GM23248 (cell line): ENCODE measurements around the gene STK24. TPM values are rescaled to one million over a fixed set of nuclear protein-coding genes. Genes with fewer than 3 reads are reported as not detected.

ENCODE experiments used
- DNase-seq: peaks from one replicate; pipeline ENCODE4 v3.0.0-alpha.2; 2015
- H2AFZ ChIP-seq: fragments of 200-600 bp; sonication (generic); 2 replicates; pipeline ENCODE4 v1.6.1; 2016; ENCODE audit warnings: antibody characterized with exemption
- H3F3A ChIP-seq: fragments of 200-600 bp; sonication (generic); 2 replicates; pipeline ENCODE4 v1.6.1; 2016; ENCODE audit warnings: mild to moderate bottlenecking, antibody characterized with exemption, mixed run types; ENCODE audit not compliant: insufficient read depth
- H3K27ac ChIP-seq: fragments of 200-600 bp; sonication (generic); 2 replicates; pipeline ENCODE4 v1.5.1; 2016; ENCODE audit warnings: mild to moderate bottlenecking
- H3K27me3 ChIP-seq: fragments of 200-600 bp; sonication (generic); replicated peaks from 2 replicates; pipeline ENCODE4 v1.6.1; 2016; ENCODE audit warnings: mild to moderate bottlenecking; ENCODE audit not compliant: insufficient read depth
- H3K36me3 ChIP-seq: fragments of 200-600 bp; sonication (generic); 2 replicates; pipeline ENCODE4 v1.6.1; 2016; ENCODE audit warnings: low read depth, mild to moderate bottlenecking
- H3K4me1 ChIP-seq: fragments of 200-600 bp; sonication (generic); 2 replicates; pipeline ENCODE4 v1.6.1; 2016; ENCODE audit warnings: mild to moderate bottlenecking; ENCODE audit not compliant: insufficient read depth
- H3K4me2 ChIP-seq: fragments of 200-600 bp; sonication (generic); one replicate; pipeline ENCODE4 v1.6.1; 2016; ENCODE audit warnings: mild to moderate bottlenecking; ENCODE audit not compliant: unreplicated experiment
- H3K4me3 ChIP-seq: fragments of 200-600 bp; sonication (generic); 2 replicates; pipeline ENCODE4 v1.5.1; 2016; ENCODE audit warnings: mild to moderate bottlenecking
- H3K79me2 ChIP-seq: fragments of 200-600 bp; sonication (generic); 2 replicates; pipeline ENCODE4 v1.6.1; 2016; ENCODE audit warnings: mild to moderate bottlenecking; ENCODE audit not compliant: insufficient read depth
- H3K9ac ChIP-seq: fragments of 200-600 bp; sonication (generic); 2 replicates; pipeline ENCODE4 v1.6.1; 2016; ENCODE audit warnings: mild to moderate bottlenecking
- H3K9me2 ChIP-seq: fragments of 200-600 bp; sonication (generic); 2 replicates; pipeline ENCODE4 v1.6.1; 2016; ENCODE audit warnings: mixed run types, mild to moderate bottlenecking, moderate library complexity; ENCODE audit not compliant: insufficient read depth
- H3K9me3 ChIP-seq: fragments of 200-600 bp; sonication (generic); one replicate; pipeline ENCODE4 v1.6.1; 2017; ENCODE audit warnings: low read depth
- H4K20me1 ChIP-seq: fragments of 200-600 bp; sonication (generic); 2 replicates; pipeline ENCODE4 v1.6.0; 2016; ENCODE audit not compliant: insufficient read depth
- EZH2 ChIP-seq: fragments of 200-600 bp; sonication (generic); IDR thresholded peaks from 2 replicates; pipeline ENCODE4 v1.6.1; 2018; ENCODE audit warnings: antibody characterized with exemption, mild to moderate bottlenecking; ENCODE audit not compliant: insufficient read depth, poor library complexity, severe bottlenecking
- EZH2phosphoT487 ChIP-seq: fragments of 200-600 bp; sonication (generic); IDR thresholded peaks from 2 replicates; pipeline ENCODE4 v1.6.1; 2018; ENCODE audit warnings: antibody characterized with exemption, moderate library complexity, mild to moderate bottlenecking, low read depth; ENCODE audit not compliant: insufficient read depth
- WGBS, 2 experiments: methylation state at CpG; one replicate each; pipeline ENCODE4 v1.1.6; 2015 to 2017; ENCODE audit warnings: low lambda C conversion rate in 2 of 2, low coverage in 1 of 2; ENCODE audit errors: missing lambda C conversion rate in 2 of 2; 5-methylcytosine and 5-hydroxymethylcytosine counted together
- in situ Hi-C: fragments of 300-500 bp; cut with MboI; formaldehyde crosslinking; loops from 2 replicates; pipeline ENCODE4 v1.15.0; 2020
- polyA plus RNA-seq: library from polyadenylated mRNA; unstranded; fragments of >200 nt; fragmentation: Nextera tagmentation; extraction: Ambion mirVana; gene quantifications from 2 replicates; pipeline ENCODE4 v1.2.1, GENCODE V29; 2016
- total RNA-seq: library from RNA; depleted of rRNA; stranded (reverse); fragments of >200 nt; shearing (Covaris generic); gene quantifications from 2 replicates; pipeline ENCODE4 v1.2.3, GENCODE V29; 2014

STK24 gene
- total and polyA plus RNA-seq, 2 experiments from 2014 or later, result 11.1 to 72.4 TPM

DNA sequence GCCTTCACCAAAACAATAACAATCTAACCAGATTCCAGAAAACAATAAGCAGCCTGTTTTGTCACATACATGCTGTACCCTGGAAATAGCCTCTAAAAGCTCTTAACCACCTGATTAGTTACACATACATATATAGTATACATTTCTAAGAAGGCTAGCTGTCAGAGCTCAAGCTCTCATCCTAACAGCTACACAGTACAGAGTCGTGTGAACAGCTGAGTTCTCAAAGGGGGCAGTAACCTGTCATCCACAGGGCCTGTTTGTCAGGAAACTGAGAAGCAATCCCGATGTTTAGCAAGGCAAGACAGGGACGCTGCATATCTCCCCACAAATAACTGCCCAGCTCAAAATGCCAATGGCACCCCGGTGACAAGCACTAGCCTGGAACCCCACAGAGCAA, 56.9 kb downstream of the STK24 start:
- no peak for TF ChIP-seq EZH2
- TF ChIP-seq EZH2phosphoT487, result no peak
- H3K27me3 ChIP-seq, result no peaks in the 10 kb centered on the region
- H3K4me3 ChIP-seq, result no peak overlapping the region
- no peaks in the 10 kb centered on the region for H3K9me3 ChIP-seq
- H3K9ac ChIP-seq, result no peak overlapping the region
- H2AFZ ChIP-seq, result no peak overlapping the region
- H3F3A ChIP-seq, result no peaks in the 10 kb centered on the region
- no peaks in the 10 kb centered on the region; the same call in 1 of the 2 replicates for H3K4me1 ChIP-seq
- no peaks in the 10 kb centered on the region for H3K9me2 ChIP-seq
- DNase-seq, result no peak
- 66 to 70% methylated on average over 4 of the region's 4 CpGs for WGBS, 2 experiments
- no peak overlapping the region for H3K4me2 ChIP-seq
- no peak overlapping the region for H3K27ac ChIP-seq
- H4K20me1 ChIP-seq, result 0 out of 2 replicates have a peak, but pooled peaks cover 10% of the 10 kb centered on the region
- peaks cover 100% of the 10 kb centered on the region for H3K79me2 ChIP-seq
- peaks cover 8% of the 10 kb centered on the region; the same call in 1 of the 2 replicates for H3K36me3 ChIP-seq
- in situ Hi-C loops, result no loop called here

DNA sequence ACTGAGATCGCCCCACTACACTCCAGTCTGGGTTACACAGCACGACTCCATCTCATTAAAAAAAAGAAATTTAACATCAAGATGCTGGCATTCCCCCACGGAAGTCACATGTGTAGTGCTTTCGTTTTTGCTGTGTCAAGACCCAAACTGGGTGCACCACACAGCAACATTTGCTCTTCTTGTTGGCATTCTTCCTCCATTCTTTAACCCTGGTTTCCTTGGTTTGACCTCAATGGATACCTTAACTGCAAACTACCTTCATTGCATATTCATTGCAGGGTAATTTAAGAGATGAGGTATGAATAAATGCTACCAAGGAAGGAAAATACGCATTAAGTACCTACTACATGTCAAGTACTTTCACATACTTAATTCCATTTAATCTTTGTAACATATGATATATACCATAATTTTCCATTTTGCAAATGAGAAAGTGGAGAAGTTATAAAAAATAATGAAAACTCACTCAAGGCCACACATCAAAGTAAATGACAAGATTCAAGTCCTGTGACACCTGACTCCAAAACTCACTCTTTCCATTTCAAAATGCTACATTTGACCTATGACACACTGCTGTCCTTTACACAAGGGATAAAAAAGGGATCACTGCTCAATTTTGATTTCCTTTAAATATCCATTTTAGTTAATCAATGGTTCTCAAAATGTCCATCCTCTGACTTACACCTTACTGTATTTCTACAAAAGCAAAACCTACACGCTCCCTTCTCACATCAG, 59.2 kb downstream of the STK24 start:
- Histone ChIP-seq H3K4me3 (no peak overlapping the region), H3F3A (no peaks in the 10 kb centered on the region), H3K9me2 (no peaks in the 10 kb centered on the region), H3K9me3 (no peaks in the 10 kb centered on the region), H2AFZ (no peak overlapping the region), H3K9ac (no peak overlapping the region), H3K27me3 (no peaks in the 10 kb centered on the region), H4K20me1 (0 out of 2 replicates have a peak, but pooled peaks cover 6% of the 10 kb centered on the region), H3K27ac (no peak overlapping the region), H3K36me3 (peaks cover 8% of the 10 kb centered on the region; the same call in 1 of the 2 replicates), H3K79me2 (peaks cover 100% of the 10 kb centered on the region), H3K4me2 (no peak overlapping the region), H3K4me1 (no peaks in the 10 kb centered on the region; the same call in 1 of the 2 replicates)
- in situ Hi-C loops, result no loop called here
- WGBS, 2 experiments, result 84 to 89% methylated on average over 6 of the region's 6 CpGs
- DNase-seq, result no peak
- TF ChIP-seq EZH2 (no peak), EZH2phosphoT487 (no peak)

DNA sequence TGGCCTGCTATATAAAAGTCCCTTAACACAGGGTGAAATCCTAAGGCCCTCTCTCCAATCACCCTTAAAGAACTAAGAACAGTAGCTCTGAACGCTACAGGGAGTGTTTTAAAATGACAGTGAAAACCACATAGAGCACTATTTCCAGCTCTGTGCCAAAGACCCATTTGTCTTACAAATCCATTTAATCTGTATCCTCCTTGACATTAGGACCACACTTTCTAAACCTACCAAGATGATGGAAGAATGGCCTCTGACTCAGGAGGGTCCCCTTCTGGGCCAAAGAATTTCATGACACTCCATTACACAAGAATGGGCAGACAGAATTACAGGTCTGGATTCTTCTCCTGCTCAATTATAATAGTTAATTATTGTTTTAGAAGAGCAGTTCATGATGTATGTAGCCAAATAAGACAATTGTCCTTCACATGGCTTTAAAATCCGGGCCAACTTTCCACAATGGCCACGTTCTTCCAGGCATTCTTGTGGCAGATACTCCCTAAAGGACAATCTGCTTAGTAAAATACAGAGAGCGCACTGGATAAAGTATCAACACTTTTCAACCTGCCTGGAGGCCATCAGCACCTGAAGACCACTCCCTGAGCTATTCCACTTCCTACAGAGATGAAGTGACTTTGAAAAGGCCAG, 61.0 kb downstream of the STK24 start:
- Histone ChIP-seq H3K27me3 (no peaks in the 10 kb centered on the region), H3K9me2 (no peaks in the 10 kb centered on the region), H3K9ac (no peak overlapping the region), H3K27ac (no peak overlapping the region), H2AFZ (no peak overlapping the region), H4K20me1 (0 out of 2 replicates have a peak, but pooled peaks cover 6% of the 10 kb centered on the region), H3K79me2 (peaks cover 100% of the 10 kb centered on the region), H3F3A (no peaks in the 10 kb centered on the region), H3K4me1 (no peaks in the 10 kb centered on the region; the same call in 1 of the 2 replicates), H3K4me3 (no peak overlapping the region), H3K9me3 (no peaks in the 10 kb centered on the region), H3K36me3 (peaks cover 8% of the 10 kb centered on the region; the same call in 1 of the 2 replicates), H3K4me2 (no peak overlapping the region)
- no peak for DNase-seq
- in situ Hi-C loops, result no loop called here
- 65 to 71% methylated on average over 4 of the region's 4 CpGs for WGBS, 2 experiments
- TF ChIP-seq EZH2phosphoT487 (no peak), EZH2 (no peak)

DNA sequence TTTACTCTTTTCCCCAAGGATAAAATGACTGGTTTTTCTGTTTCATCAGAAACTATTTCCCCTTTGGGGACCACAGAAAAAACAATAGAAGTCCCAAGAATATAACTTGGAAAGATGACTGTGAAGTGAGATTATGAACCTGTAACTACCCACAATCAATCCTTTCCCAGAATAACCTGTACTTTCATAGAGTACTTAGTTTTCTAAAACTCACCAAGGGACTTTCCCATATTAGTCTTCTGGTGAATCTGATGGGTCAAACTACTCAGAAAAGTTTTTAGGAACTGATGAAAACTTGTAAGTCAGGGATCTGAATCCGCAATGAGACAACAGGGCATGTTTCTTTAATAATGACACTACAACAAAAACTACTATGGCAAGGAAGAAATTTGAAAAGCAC, 62.6 kb downstream of the STK24 start:
- peaks cover 97% of the 10 kb centered on the region for H3K79me2 ChIP-seq
- H3K27ac ChIP-seq, result no peak overlapping the region
- peaks cover 14% of the 10 kb centered on the region for H3K4me1 ChIP-seq
- H3K9me2 ChIP-seq, result no peaks in the 10 kb centered on the region
- H3K9ac ChIP-seq, result no peak overlapping the region
- in situ Hi-C loops, result no loop called here
- no peak overlapping the region for H3K4me3 ChIP-seq
- H3K9me3 ChIP-seq, result no peaks in the 10 kb centered on the region
- no peak overlapping the region for H3K4me2 ChIP-seq
- H3F3A ChIP-seq, result peaks cover 11% of the 10 kb centered on the region
- TF ChIP-seq EZH2 (no peak), EZH2phosphoT487 (no peak)
- H2AFZ ChIP-seq, result no peak overlapping the region
- no peak for DNase-seq
- peaks cover 8% of the 10 kb centered on the region; the same call in 1 of the 2 replicates for H3K36me3 ChIP-seq
- WGBS, 2 experiments, result 100% methylated on average over 1 of the region's 1 CpG
- no peaks in the 10 kb centered on the region for H3K27me3 ChIP-seq
- H4K20me1 ChIP-seq, result no peaks in the 10 kb centered on the region
